ENCODE results near the gene CLDN22. TPM values are rescaled to one million over a fixed set of nuclear protein-coding genes. Genes with fewer than 3 reads are reported as not detected.

CLDN22 gene
- polyA plus RNA-seq, 2 of the 4 experiments (the other 2 are of a cell fraction): not detected

DNA sequence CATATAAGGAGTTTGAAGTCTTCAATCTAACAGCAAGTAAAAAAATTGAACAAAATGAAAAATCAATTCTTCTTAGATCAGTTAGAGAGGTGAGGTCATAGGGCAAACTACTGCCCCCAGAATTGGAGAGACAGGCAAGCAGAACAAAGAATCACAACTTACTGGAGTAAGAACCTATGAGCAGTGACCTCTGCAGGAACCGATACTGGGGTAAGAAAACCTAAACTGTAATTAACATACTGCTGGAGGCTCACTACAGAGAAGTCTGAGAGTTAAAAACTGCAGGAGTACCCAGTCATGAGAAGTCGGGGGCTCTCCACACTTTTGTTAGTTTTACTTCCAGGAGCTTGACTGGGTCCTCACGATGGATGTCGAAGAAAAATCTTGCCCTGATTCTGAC, 16.0 kb downstream of the CLDN22 start:
- ChIA-PET CTCF (no interaction called here), POLR2A (no interaction called here)
- Histone ChIP-seq H3K4me2 (no peak overlapping the region), H3K27ac (no peak overlapping the region), H3K4me1 (no peaks in the 10 kb centered on the region), H3K9me3 (no peaks in the 10 kb centered on the region), H3K4me3 (no peak overlapping the region)
- no peak for FAIRE-seq
- TF ChIP-seq BHLHE40 (IDR thresholded peaks at IDR 0.05; ENCODE audit: low read depth, low read length) (no peak), KDM1A (IDR thresholded peaks at IDR 0.05; ENCODE audit: low read depth) (no peak), JUN (IDR thresholded peaks at IDR 0.05) (no peak), JUNB (IDR thresholded peaks at IDR 0.05) (no peak), CEBPB (IDR thresholded peaks at IDR 0.05) (no peak), TFCP2L1 (CRISPR knock-in tag; IDR thresholded peaks at IDR 0.05) (no peak), HOXA7 (CRISPR knock-in tag; IDR thresholded peaks at IDR 0.05) (no peak), HDAC2 (IDR thresholded peaks at IDR 0.05) (no peak), ESRRA (IDR thresholded peaks at IDR 0.05; ENCODE audit: borderline replicate concordance, low read length) (no peak)
- TF ChIP-seq, protein P1, sequence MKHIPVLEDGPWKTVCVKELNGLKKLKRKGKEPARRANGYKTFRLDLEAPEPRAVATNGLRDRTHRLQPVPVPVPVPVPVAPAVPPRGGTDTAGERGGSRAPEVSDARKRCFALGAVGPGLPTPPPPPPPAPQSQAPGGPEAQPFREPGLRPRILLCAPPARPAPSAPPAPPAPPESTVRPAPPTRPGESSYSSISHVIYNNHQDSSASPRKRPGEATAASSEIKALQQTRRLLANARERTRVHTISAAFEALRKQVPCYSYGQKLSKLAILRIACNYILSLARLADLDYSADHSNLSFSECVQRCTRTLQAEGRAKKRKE (CRISPR knock-in tag; IDR thresholded peaks at IDR 0.05; ENCODE audit: low read depth): no peak
- TF ChIP-seq, protein P2, sequence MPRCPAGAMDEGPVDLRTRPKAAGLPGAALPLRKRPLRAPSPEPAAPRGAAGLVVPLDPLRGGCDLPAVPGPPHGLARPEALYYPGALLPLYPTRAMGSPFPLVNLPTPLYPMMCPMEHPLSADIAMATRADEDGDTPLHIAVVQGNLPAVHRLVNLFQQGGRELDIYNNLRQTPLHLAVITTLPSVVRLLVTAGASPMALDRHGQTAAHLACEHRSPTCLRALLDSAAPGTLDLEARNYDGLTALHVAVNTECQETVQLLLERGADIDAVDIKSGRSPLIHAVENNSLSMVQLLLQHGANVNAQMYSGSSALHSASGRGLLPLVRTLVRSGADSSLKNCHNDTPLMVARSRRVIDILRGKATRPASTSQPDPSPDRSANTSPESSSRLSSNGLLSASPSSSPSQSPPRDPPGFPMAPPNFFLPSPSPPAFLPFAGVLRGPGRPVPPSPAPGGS (IDR thresholded peaks at IDR 0.05): no peak
- no peak for DNase-seq (ENCODE audit: low read depth in 1 of 2, low spot score in 1 of 2)
- 89% methylated on average over 4 of the region's 4 CpGs for WGBS (ENCODE audit: missing lambda C conversion rate)
- no peak for ATAC-seq

DNA sequence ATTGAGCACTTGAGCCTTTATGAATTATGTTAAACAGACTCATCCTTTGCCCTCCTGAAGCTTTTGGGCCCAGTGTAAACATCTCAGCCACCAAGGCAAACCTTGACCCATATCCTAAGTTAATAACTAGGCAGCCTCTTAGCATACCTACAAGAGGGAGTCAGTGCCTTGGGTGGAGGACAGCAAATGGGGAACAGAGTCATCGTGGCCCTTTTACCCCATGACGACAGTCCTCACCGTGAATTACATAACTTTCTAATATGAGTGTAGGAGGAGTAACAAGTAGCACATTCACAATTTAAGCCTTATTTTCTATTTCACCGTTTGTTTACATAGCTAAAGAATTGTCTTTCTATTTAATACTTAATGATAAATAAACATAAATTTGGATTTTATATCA, 16.8 kb downstream of the CLDN22 start:
- no peak for DNase-seq (ENCODE audit: low read depth in 1 of 2, low spot score in 1 of 2)
- Histone ChIP-seq H3K4me2 (no peak overlapping the region), H3K4me1 (no peaks in the 10 kb centered on the region), H3K4me3 (no peak overlapping the region), H3K9me3 (no peaks in the 10 kb centered on the region), H3K27ac (no peak overlapping the region)
- TF ChIP-seq ELK1 (IDR thresholded peaks at IDR 0.05; ENCODE audit: low read depth, low read length): no peak
- ChIA-PET CTCF (no interaction called here), POLR2A (no interaction called here)
- 91% methylated on average over 4 of the region's 4 CpGs for WGBS (ENCODE audit: missing lambda C conversion rate)
- no peak for ATAC-seq
- no peak for FAIRE-seq

DNA sequence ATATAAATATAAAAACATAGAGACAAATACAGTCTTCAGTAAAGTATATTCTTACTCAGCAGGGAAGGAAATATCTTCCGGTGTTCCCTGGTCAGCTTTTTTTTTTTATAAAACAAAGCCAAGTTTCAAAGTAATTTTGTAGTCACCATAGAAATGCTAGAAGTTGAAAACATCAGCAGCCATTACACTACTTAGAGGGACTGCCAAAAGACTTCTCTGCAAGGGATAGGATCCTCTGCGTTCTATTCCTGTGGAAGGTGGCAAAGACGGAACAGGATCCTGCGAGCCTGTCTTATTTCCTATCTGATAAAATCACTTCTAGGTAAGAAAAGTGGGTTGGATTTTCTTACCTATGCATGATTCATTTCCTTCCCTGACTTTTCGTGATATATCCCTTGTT, 19.4 kb downstream of the CLDN22 start:
- H3K4me2 ChIP-seq: no peak overlapping the region
- ChIA-PET POLR2A (no interaction called here), CTCF (no interaction called here)
- TF ChIP-seq GATA3 (IDR thresholded peaks at IDR 0.05; ENCODE audit: borderline replicate concordance) (no peak), SMC3 (IDR thresholded peaks at IDR 0.05) (no peak), RFX5 (IDR thresholded peaks at IDR 0.05) (no peak), NPAS2 (CRISPR knock-in tag; IDR thresholded peaks at IDR 0.05; ENCODE audit: borderline replicate concordance) (no peak), HOXA7 (CRISPR knock-in tag; IDR thresholded peaks at IDR 0.05) (no peak), RARB (CRISPR knock-in tag; IDR thresholded peaks at IDR 0.05) (no peak), KDM5A (IDR thresholded peaks at IDR 0.05) (no peak), EHF (CRISPR knock-in tag; IDR thresholded peaks at IDR 0.05) (no peak), NR3C1 (IDR thresholded peaks at IDR 0.05) (no peak), ESRRA (IDR thresholded peaks at IDR 0.05; ENCODE audit: borderline replicate concordance, low read length) (no peak), TP53 (CRISPR knock-in tag; IDR thresholded peaks at IDR 0.05) (no peak), PHF8 (IDR thresholded peaks at IDR 0.05; ENCODE audit: borderline replicate concordance, low read depth) (no peak), HEYL (CRISPR knock-in tag; IDR thresholded peaks at IDR 0.05) (no peak)
- TF ChIP-seq, protein P1 (CRISPR knock-in tag; IDR thresholded peaks at IDR 0.05; ENCODE audit: low read depth): no peak
- TF ChIP-seq, protein P3, sequence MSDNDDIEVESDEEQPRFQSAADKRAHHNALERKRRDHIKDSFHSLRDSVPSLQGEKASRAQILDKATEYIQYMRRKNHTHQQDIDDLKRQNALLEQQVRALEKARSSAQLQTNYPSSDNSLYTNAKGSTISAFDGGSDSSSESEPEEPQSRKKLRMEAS (IDR thresholded peaks at IDR 0.05): no peak
- H3K27ac ChIP-seq: no peak overlapping the region
- no peak for DNase-seq (ENCODE audit: low read depth in 1 of 2, low spot score in 1 of 2)
- H3K4me1 ChIP-seq: no peaks in the 10 kb centered on the region
- ATAC-seq: no peak
- no peak overlapping the region for H3K4me3 ChIP-seq
- H3K9me3 ChIP-seq: no peaks in the 10 kb centered on the region
- no peak for FAIRE-seq
- 91% methylated on average over 5 of the region's 5 CpGs for WGBS (ENCODE audit: missing lambda C conversion rate)
